SK-N-MC (cell line): ENCODE measurements around the gene GK.
"Not testable (repeated sequence)": the region's sequence is repeated elsewhere in the genome, so short reads cannot be mapped to it uniquely, and the experiment has no call there.

Experiments used
- DNase-seq: peaks from one replicate; pipeline ENCODE4 v3.0.0-alpha.2; 2011; ENCODE audit warnings: low read depth, low spot score
- H3K27ac ChIP-seq: fragments of 200-600 bp; sonication (generic); 2 replicates; pipeline ENCODE4 v1.5.1; 2016; ENCODE audit warnings: mixed run types
- H3K36me3 ChIP-seq: fragments of 200-600 bp; sonication (generic); 2 replicates; pipeline ENCODE4 v1.6.1; 2017; ENCODE audit warnings: antibody characterized with exemption, low read length, mixed read lengths; ENCODE audit not compliant: insufficient read depth
- H3K4me3 ChIP-seq: fragments of 200-600 bp; sonication (generic); 2 replicates; pipeline ENCODE4 v1.5.1; 2016
- H3K9ac ChIP-seq: fragments of 200-600 bp; sonication (generic); 2 replicates; pipeline ENCODE4 v1.8.0; 2017; ENCODE audit warnings: mixed run types, mixed read lengths; ENCODE audit not compliant: insufficient read length
- H3K9me3 ChIP-seq: fragments of 200-600 bp; sonication (generic); 2 replicates; pipeline ENCODE4 v1.6.1; 2017; ENCODE audit warnings: low read depth, mild to moderate bottlenecking, antibody characterized with exemption, low read length, moderate library complexity, mixed read lengths
- EZH2 ChIP-seq: fragments of 200-600 bp; sonication (generic); IDR thresholded peaks from one replicate; pipeline ENCODE4 v1.6.1; 2017; ENCODE audit warnings: antibody characterized with exemption
- FOXP2 ChIP-seq: optimal IDR thresholded peaks from 2 replicates; pipeline ENCODE3; 2011; ENCODE audit warnings: mild to moderate bottlenecking, moderate library complexity; ENCODE audit not compliant: insufficient read depth; ENCODE audit errors: extremely low read length, control extremely low read depth
- POLR2AphosphoS5 ChIP-seq: IDR thresholded peaks from 2 replicates; pipeline ENCODE4 v1.6.1; 2012; ENCODE audit warnings: mild to moderate bottlenecking, low read depth, low read length, borderline replicate concordance

GK gene

DNA sequence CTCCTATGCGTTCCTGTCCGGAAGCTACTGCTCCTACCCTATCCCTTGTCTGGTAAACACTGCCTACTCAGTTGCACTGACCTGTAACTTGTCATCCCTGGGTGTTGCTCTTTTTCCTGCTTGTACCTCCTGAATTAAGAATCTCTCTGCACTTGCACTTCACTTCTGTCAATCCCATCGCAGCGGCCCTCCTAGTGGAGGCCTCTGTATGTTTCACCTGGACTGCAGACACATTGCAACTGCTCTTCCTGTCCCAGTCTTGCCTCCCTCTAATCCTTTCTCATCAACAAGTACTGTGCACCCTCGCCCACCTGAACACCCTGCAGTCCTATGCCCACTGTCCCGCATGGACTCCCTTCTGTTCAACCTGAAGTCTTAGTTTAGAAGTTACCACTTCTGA, 8.0 kb downstream of the GK start:
- DNase-seq: no peak
- TF ChIP-seq FOXP2: no peak
- no peak for TF ChIP-seq POLR2AphosphoS5
- TF ChIP-seq EZH2: no peak
- no peak overlapping the region for H3K27ac ChIP-seq
- H3K9me3 ChIP-seq: no peaks in the 10 kb centered on the region
- no peak overlapping the region for H3K4me3 ChIP-seq
- no peaks in the 10 kb centered on the region for H3K36me3 ChIP-seq
- no peak overlapping the region for H3K9ac ChIP-seq

DNA sequence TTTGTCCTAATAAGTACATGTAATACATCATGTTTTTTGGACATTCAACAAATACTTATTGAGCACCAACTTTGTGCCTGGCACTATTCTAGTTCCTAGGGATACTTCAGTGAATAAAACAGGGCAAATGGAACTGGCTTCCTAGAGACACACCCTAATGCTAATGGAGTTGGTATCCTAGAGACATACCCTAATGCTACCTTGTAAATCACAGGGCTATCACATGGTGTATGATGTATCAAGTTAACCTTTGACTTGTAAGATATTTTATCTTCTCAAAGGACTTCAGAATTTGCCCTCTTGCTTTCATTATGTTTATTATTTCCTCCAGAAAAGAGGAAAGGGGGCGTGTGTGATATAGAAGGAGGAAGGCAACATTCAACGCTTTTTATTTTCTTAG, 10.1 kb downstream of the GK start:
- H3K9me3 ChIP-seq: no peaks in the 10 kb centered on the region
- H3K27ac ChIP-seq: no peak overlapping the region
- no peaks in the 10 kb centered on the region for H3K36me3 ChIP-seq
- H3K9ac ChIP-seq: no peak overlapping the region
- H3K4me3 ChIP-seq: no peak overlapping the region
- TF ChIP-seq POLR2AphosphoS5 (no peak), FOXP2 (no peak), EZH2 (no peak)
- DNase-seq: no peak

DNA sequence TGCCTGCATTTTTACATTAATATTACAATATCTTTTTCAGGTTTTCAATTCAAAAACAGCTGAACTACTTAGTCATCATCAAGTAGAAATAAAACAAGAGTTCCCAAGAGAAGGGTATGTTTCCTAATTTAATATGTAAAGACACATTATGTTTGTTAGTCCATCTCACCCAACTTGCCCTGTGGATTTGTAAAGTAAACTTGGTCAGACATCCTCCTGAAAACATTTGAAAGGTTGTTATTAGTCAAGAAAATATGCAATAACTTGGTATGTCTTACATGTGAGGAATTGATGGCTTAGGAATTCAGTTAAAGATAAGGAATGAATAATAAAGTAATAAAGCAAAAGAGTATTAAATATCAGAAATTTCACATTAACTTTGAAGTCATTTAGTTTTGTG, 12.2 kb downstream of the GK start:
- no peak for DNase-seq
- H3K9me3 ChIP-seq: no peaks in the 10 kb centered on the region
- TF ChIP-seq EZH2: no peak
- H3K27ac ChIP-seq: no peak overlapping the region
- H3K4me3 ChIP-seq: no peak overlapping the region
- no peaks in the 10 kb centered on the region; the same call in 1 of the 2 replicates for H3K36me3 ChIP-seq
- H3K9ac ChIP-seq: no peak overlapping the region

DNA sequence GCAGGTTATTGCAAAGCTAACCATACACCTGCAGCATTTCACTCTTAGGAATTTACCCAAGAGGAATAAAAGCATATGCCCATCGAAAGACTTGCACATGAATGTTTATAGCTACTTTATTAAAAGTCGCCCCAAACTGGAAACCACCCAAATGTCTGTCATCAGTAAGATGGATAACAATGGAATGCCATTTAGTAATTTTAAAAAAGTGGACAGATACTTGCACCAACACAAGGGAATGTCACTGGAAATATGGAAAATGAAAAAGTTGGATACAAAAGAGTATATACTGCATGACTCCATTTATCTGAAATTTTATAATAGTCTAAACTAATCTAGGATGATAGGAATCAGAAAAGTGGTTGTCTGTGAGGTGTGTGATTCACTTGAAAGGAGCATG, 12.9 kb downstream of the GK start:
- Histone ChIP-seq H3K4me3 (no peak overlapping the region), H3K27ac (no peak overlapping the region), H3K36me3 (no peaks in the 10 kb centered on the region; the same call in 1 of the 2 replicates), H3K9ac (no peak overlapping the region), H3K9me3 (no peaks in the 10 kb centered on the region)
- no peak for DNase-seq
- TF ChIP-seq EZH2: no peak
- no peak for TF ChIP-seq FOXP2

DNA sequence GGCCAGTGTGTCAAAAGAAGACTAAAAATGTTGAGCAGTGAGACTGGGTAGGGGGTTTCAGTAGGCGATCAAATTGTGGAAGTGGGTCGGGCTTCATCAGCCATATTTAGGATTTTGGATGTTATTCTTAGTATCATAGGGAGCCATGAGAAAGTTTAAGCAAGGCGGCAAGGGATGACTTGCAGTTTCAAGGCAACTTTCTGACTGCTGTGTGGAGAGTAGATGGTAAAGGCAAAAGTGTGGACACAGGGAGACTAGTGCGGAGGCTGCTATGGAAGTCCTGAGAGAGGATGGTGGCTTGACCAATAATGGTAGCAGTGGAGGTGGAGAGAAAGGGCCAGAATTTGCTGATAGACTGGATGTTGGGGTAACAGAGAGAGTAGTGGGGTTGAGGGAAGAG, 15.4 kb downstream of the GK start:
- Histone ChIP-seq H3K4me3 (no peak overlapping the region), H3K9me3 (no peaks in the 10 kb centered on the region), H3K9ac (no peak overlapping the region), H3K36me3 (no peaks in the 10 kb centered on the region; the same call in 1 of the 2 replicates), H3K27ac (no peak overlapping the region)
- TF ChIP-seq FOXP2: no peak
- no peak for TF ChIP-seq POLR2AphosphoS5
- TF ChIP-seq EZH2: no peak
- no peak for DNase-seq

GRCh38 chrX:30671189-30671588, 18.0 kb downstream of the GK start:
- H3K4me3 ChIP-seq, H3K9ac ChIP-seq, H3K9me3 ChIP-seq, H3K36me3 ChIP-seq, DNase-seq, H3K27ac ChIP-seq: not testable (repeated sequence)

GRCh38 chrX:30673127-30673796, 20.0 kb downstream of the GK start:
- peak overlapping the region; percentile 14 for H3K9ac ChIP-seq
- TF ChIP-seq FOXP2 (no peak), EZH2 (no peak), POLR2AphosphoS5 (no peak)

DNA sequence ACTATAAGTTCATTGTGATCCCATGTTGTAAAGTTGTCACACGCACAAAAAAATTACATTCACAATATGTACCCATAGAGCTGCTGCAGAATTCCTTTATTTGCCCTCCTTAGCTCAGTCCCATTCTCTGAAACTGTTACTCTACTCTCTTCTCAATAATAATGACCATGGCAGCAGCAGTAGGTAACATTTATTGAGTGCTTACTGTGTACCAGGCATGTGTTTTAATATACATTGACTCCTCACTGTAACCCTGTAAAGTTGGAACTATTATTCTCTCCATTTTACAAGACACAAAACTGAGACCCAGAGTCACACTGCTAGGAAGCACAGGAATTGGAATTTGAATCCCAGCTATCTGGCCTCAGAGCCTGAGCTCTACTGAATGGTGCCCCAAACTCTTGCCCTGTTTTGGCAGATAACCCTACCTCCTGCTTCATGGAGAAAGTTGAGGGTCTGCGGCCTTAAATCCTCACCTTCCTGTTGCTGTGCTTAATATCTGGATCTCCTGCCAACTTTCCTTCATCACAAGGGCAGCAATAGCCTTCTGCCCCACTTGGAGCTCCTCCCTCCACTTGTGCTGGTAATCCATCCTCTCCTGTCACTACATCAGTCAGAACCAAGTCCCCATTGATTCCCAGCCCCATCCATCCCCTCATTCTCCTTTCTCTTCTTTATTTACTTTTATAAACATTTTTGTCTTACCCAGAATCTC, 20.8 kb downstream of the GK start:
- H3K27ac ChIP-seq: peak overlapping the region; percentile 72; the same call in 1 of the 2 replicates
- H3K9ac ChIP-seq: no peak overlapping the region
- H3K9me3 ChIP-seq: no peaks in the 10 kb centered on the region
- no peak overlapping the region for H3K4me3 ChIP-seq
- no peaks in the 10 kb centered on the region; the same call in 1 of the 2 replicates for H3K36me3 ChIP-seq
- no peak for DNase-seq
- TF ChIP-seq EZH2 (no peak), POLR2AphosphoS5 (no peak), FOXP2 (no peak)

More at GRCh38 chrX:30673127-30673796, 20.0 kb downstream of the GK start:
- H3K9me3 ChIP-seq: no peaks in the 10 kb centered on the region
- H3K27ac ChIP-seq: peak overlapping the region; percentile 72; the same call in 1 of the 2 replicates
- 0 out of 2 replicates have a peak overlapping the region, but pooled peaks have one; percentile 11 for H3K4me3 ChIP-seq
- DNase-seq: no peak
- H3K36me3 ChIP-seq: no peaks in the 10 kb centered on the region; the same call in 1 of the 2 replicates

DNA sequence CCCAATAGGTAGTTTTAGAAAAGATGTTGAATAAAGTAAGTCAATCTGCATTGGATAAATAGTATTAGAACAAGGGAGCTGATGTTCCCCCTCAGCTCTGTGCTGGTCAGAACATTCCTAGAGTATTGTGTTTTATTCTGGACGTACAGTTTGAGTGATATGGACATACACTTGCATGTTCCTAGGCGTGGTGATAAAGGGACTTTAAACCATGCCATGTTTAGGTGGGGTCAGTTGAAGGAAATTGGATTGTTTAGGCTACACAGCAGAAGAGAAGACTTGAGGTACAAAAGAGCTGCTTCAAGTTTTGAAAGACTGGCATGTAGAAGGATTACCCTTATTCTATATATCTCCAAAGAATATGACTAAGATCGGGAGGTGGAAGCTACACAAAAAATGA, 21.6 kb downstream of the GK start:
- Histone ChIP-seq H3K4me3 (no peak overlapping the region), H3K9ac (no peak overlapping the region), H3K36me3 (no peaks in the 10 kb centered on the region; the same call in 1 of the 2 replicates), H3K27ac (no peak overlapping the region), H3K9me3 (no peaks in the 10 kb centered on the region)
- TF ChIP-seq FOXP2: no peak
- no peak for TF ChIP-seq EZH2
- no peak for TF ChIP-seq POLR2AphosphoS5
- DNase-seq: no peak
